GM12878 (cell line): ENCODE data around the gene PPP1CC.
A peak's percentile ranks its signal among the peaks of the same experiment; 100 is the strongest.

ENCODE experiments used
- CEBPB ChIP-seq, 2 experiments: fragments of 150-350 bp in 1 of 2; IDR thresholded peaks; 2 replicates each; pipeline ENCODE4 v1.6.1; 2012 to 2014; ENCODE audit warnings: low read depth in 2 of 2, low read length in 2 of 2, borderline replicate concordance in 1 of 2, inconsistent platforms in 1 of 2
- CTCF ChIP-seq, 3 experiments: IDR thresholded peaks in 2 of 3; conservative IDR thresholded peaks in 1 of 3; 2 replicates each; pipeline ENCODE4 v1.5.1; 2011; ENCODE audit warnings: low read depth in 3 of 3, low read length in 3 of 3, mild to moderate bottlenecking in 3 of 3, control low read depth in 2 of 3, moderate library complexity in 2 of 3, inconsistent platforms in 1 of 3, mixed read lengths in 1 of 3; ENCODE audit not compliant: control insufficient read depth in 2 of 3, insufficient read depth in 1 of 3; ENCODE audit errors: extremely low read depth in 1 of 3
- KDM1A ChIP-seq: fragments of 200-600 bp; sonication (generic); IDR thresholded peaks from 2 replicates; pipeline ENCODE4 v1.6.1; 2016; ENCODE audit warnings: borderline replicate concordance
- MAX ChIP-seq: IDR thresholded peaks from 2 replicates; pipeline ENCODE4 v1.6.1; 2012; ENCODE audit warnings: low read depth, low read length, improper control_type of control experiment
- NFYB ChIP-seq: IDR thresholded peaks from 2 replicates; pipeline ENCODE4 v1.6.1; 2011; ENCODE audit warnings: low read depth, mild to moderate bottlenecking, low read length, improper control_type of control experiment, moderate library complexity; ENCODE audit not compliant: insufficient read depth
- POLR2A ChIP-seq: IDR thresholded peaks from 2 replicates; pipeline ENCODE4 v1.6.1; 2011; ENCODE audit warnings: low read depth, mild to moderate bottlenecking, low read length
- POLR2AphosphoS5 ChIP-seq: IDR thresholded peaks from 2 replicates; pipeline ENCODE4 v1.6.1; 2011; ENCODE audit warnings: mild to moderate bottlenecking, low read length, inconsistent platforms
- YY1 ChIP-seq: IDR thresholded peaks from 2 replicates; pipeline ENCODE4 v1.6.1; 2011; ENCODE audit warnings: low read depth, mild to moderate bottlenecking, low read length

GRCh38 chr12:110739488-110739887 lies 3.2 kb downstream of the PPP1CC start:
- TF ChIP-seq POLR2A (no peak), KDM1A (no peak), CTCF (IDR thresholded peaks at IDR 0.05 in 2 of 3, conservative IDR thresholded peaks at IDR 0.05 in 1 of 3; ENCODE audit: control insufficient read depth in 2 of 3, extremely low read depth in 1 of 3, insufficient read depth in 1 of 3, low read depth in 3 of 3, low read length in 3 of 3) (no peak), NFYB (no peak), MAX (no peak), POLR2AphosphoS5 (no peak), YY1 (0 out of 2 replicates have a peak, but pooled peaks have one; percentile 14), CEBPB (IDR thresholded peaks at IDR 0.05; ENCODE audit: borderline replicate concordance in 1 of 2, low read depth in 2 of 2, low read length in 2 of 2) (no peak)
